Ovary (tissue), 9 donors: ENCODE measurements around the gene TBXA2R. TPM values are rescaled to one million over a fixed set of nuclear protein-coding genes. Genes with fewer than 3 reads are reported as not detected.

Experiments
- DNase-seq, 5 donors: peaks; one replicate each; pipeline ENCODE4 v3.0.0-alpha.2; 2019 to 2020
- H3K27ac ChIP-seq, 2 donors: fragments of 200-600 bp; one replicate each; pipeline versions ENCODE4 v1.5.1 to v1.8.0; 2019 to 2022
- H3K27me3 ChIP-seq: fragments of 200-600 bp; one replicate; pipeline ENCODE4 v1.8.0; 2022
- H3K36me3 ChIP-seq: fragments of 200-600 bp; sonication (generic); one replicate; pipeline ENCODE4 v1.5.1; 2019
- H3K4me1 ChIP-seq: one replicate; pipeline ENCODE4 v1.8.1; 2013; ENCODE audit warnings: mild to moderate bottlenecking, moderate library complexity; ENCODE audit not compliant: insufficient read depth
- H3K4me3 ChIP-seq: fragments of 200-600 bp; sonication (generic); one replicate; pipeline ENCODE4 v1.5.1; 2017
- H3K9me3 ChIP-seq, 2 donors: fragments of 200-600 bp in 1 of 2; sonication (generic) in 1 of 2; one replicate each; pipeline versions ENCODE4 v1.5.1 to v1.8.1; 2013 to 2019; ENCODE audit warnings: mild to moderate bottlenecking in 1 of 2, moderate library complexity in 1 of 2
- CTCF ChIP-seq, 3 donors: fragments of 450-650 bp in 2 of 3; fragments of 200-600 bp in 1 of 3; IDR thresholded peaks; one replicate each; pipeline versions ENCODE4 v1.5.1 to v1.8.0; 2016 to 2022; ENCODE audit warnings: antibody characterized with exemption in 3 of 3, mild to moderate bottlenecking in 1 of 3
- EP300 ChIP-seq: sonication (generic); formaldehyde crosslinking; IDR thresholded peaks from one replicate; pipeline ENCODE4 v1.6.1; 2017; ENCODE audit warnings: antibody characterized with exemption
- POLR2A ChIP-seq: fragments of 450-650 bp; IDR thresholded peaks from one replicate; pipeline ENCODE4 v1.6.1; 2017; ENCODE audit warnings: antibody characterized with exemption, mild to moderate bottlenecking, moderate library complexity
- WGBS, 3 donors: extraction: QIAGEN DNeasy Blood & Tissue Kit in 1 of 3; methylation state at CpG; one replicate each; pipeline versions ENCODE4 v1.1.5 to v1.1.7; 2013 to 2017; 5-methylcytosine and 5-hydroxymethylcytosine counted together
- intact Hi-C, 4 donors: fragments of 100-400 bp; cut with DNase I; formaldehyde crosslinking; loops; one replicate each; pipeline versions ENCODE4 v1.11.0 to v1.15.1; 2022 to 2023
- polyA plus RNA-seq, 2 donors: library from polyadenylated mRNA; stranded (reverse); fragments of 200-250 nt in 1 of 2; fragments of 350-450 nt in 1 of 2; fragmentation: Illumina TruSeq in 1 of 2; extraction: RNeasy Lipid Tissue Mini Kit (QIAGEN cat#74804) in 1 of 2; gene quantifications; one replicate each; pipeline ENCODE4 v1.2.3, GENCODE V29; 2013 to 2014
- total RNA-seq, 7 donors: library from RNA; depleted of rRNA in 2 of 7; stranded (reverse); fragments of >200 nt in 2 of 7; fragmentation: NEBNext Ultra II Directional in 3 of 7; extraction: Animal tissue kit (Norgen Biotek cat#: 25700) in 3 of 7; gene quantifications; one replicate each; pipeline versions ENCODE4 v1.1.0 to v1.2.4, GENCODE V29; 2016 to 2023
- donor health status: DM: no; HTN: no; CAD: no; lungs with moderate emphysema.
- donor health status: DM: no; HTN: no; CAD: no.
- donor health status: Bipolar disorder and iron deficiency.
- donor health status: DM: yes; HTN: yes; CAD: no.
- donor health status: DM: no; HTN: no; CAD: no.
- donor health status: DM: yes; HTN: yes; CAD: no.

The TBXA2R gene
- total and polyA plus RNA-seq, 9 donors = 1.1 to 3.7 (median 1.5) TPM

- H3K4me1 ChIP-seq = peaks cover 12% of the 10 kb centered on the region
- H3K27ac ChIP-seq = no peak overlapping the region
- no peak overlapping the region for H3K4me3 ChIP-seq
- intact Hi-C loops = no loop called here
- no peaks in the 10 kb centered on the region for H3K36me3 ChIP-seq
- peak in 1 of 5 donors; percentile 52 for DNase-seq
- H3K27me3 ChIP-seq = no peaks in the 10 kb centered on the region
- TF ChIP-seq EP300 (no peak), POLR2A (no peak), CTCF (IDR thresholded peaks at IDR 0.05) (no peak)
- H3K9me3 ChIP-seq = no peaks in the 10 kb centered on the region
- 90% methylated on average over 54 to 60 of the region's 60 CpGs for WGBS, 3 donors
These were observed 28.8 kb downstream of the TBXA2R start for GRCh38 chr19:3577723-3578344.

GRCh38 chr19:3576696-3577443 lies 29.8 kb downstream of the TBXA2R start:
- Histone ChIP-seq H3K27me3 (no peaks in the 10 kb centered on the region), H3K27ac (no peak overlapping the region), H3K4me1 (peaks cover 12% of the 10 kb centered on the region), H3K4me3 (peak overlapping the region; percentile 14), H3K9me3 (no peaks in the 10 kb centered on the region), H3K36me3 (no peaks in the 10 kb centered on the region)
- DNase-seq = peak; percentile 55 to 82 (median 59)
- TF ChIP-seq EP300 = no peak
- TF ChIP-seq POLR2A = no peak
- no peak for TF ChIP-seq CTCF (IDR thresholded peaks at IDR 0.05)
- intact Hi-C loops = no loop called here
- WGBS, 3 donors = 40 to 72% (median 58%) methylated on average over 59 to 75 of the region's 78 CpGs

GRCh38 chr19:3575949-3576673 lies 30.6 kb downstream of the TBXA2R start:
- TF ChIP-seq CTCF (IDR thresholded peaks at IDR 0.05) (no peak), POLR2A (no peak), EP300 (no peak)
- Histone ChIP-seq H3K36me3 (no peaks in the 10 kb centered on the region), H3K4me1 (peaks cover 12% of the 10 kb centered on the region), H3K27ac (no peak overlapping the region), H3K4me3 (peak overlapping the region; percentile 14), H3K27me3 (no peaks in the 10 kb centered on the region), H3K9me3 (no peaks in the 10 kb centered on the region)
- WGBS, 3 donors = 81 to 89% (median 85%) methylated on average over 29 of the region's 29 CpGs
- intact Hi-C loops = no loop called here
- DNase-seq = no peak

- no peaks in the 10 kb centered on the region for H3K9me3 ChIP-seq
- TF ChIP-seq CTCF (IDR thresholded peaks at IDR 0.05) (no peak), EP300 (no peak), POLR2A (no peak)
- intact Hi-C loops = no loop called here
- no peaks in the 10 kb centered on the region for H3K36me3 ChIP-seq
- H3K27ac ChIP-seq = no peak overlapping the region
- DNase-seq = no peak
- WGBS, 3 donors = 86 to 93% (median 89%) methylated on average over 19 of the region's 19 CpGs
- no peak overlapping the region for H3K4me3 ChIP-seq
- peaks cover 12% of the 10 kb centered on the region for H3K4me1 ChIP-seq
- no peaks in the 10 kb centered on the region for H3K27me3 ChIP-seq
These were observed 31.4 kb downstream of the TBXA2R start for GRCh38 chr19:3575260-3575741.
